HEK293 (cell line): ENCODE data around the gene P2RX7.

Experiments
- CTCF ChIA-PET: fragments of 350-600 bp; formaldehyde crosslinking; extraction: SDS; loops from one replicate; lab custom pipeline; 2021; ENCODE audit warnings: antibody characterized with exemption; lab: Yijun Ruan, JAX
- POLR2A ChIA-PET: fragments of 300-600 bp; formaldehyde crosslinking; extraction: SDS; loops from one replicate; lab custom pipeline; 2020; ENCODE audit warnings: antibody characterized with exemption, inconsistent platforms; lab: Yijun Ruan, JAX
- H3K27ac ChIP-seq: fragments of 200-500 bp; sonication (Bioruptor generic); 2 replicates; pipeline ENCODE4 v1.5.1; 2014; ENCODE audit warnings: low read depth, low read length, control low read depth, inconsistent platforms; ENCODE audit errors: extremely low read depth
- H3K36me3 ChIP-seq, 2 experiments: fragments of 200-500 bp in 1 of 2; sonication (Bioruptor generic) in 1 of 2; 1 replicate in 1 of 2; 2 replicates in 1 of 2; pipeline ENCODE4 v1.5.1; 2014 to 2017; ENCODE audit warnings: inconsistent platforms in 2 of 2, low read length in 2 of 2; ENCODE audit not compliant: control insufficient read depth in 2 of 2, insufficient read depth in 1 of 2
- H3K4me1 ChIP-seq: fragments of 200-500 bp; sonication (Bioruptor generic); 2 replicates; pipeline ENCODE4 v1.5.1; 2014; ENCODE audit warnings: mild to moderate bottlenecking, low read length, inconsistent platforms; ENCODE audit not compliant: control insufficient read depth, insufficient read depth
- H3K4me3 ChIP-seq: 2 replicates; pipeline ENCODE4 v1.5.1; 2011; ENCODE audit warnings: low read depth, mild to moderate bottlenecking, control low read depth, low read length, moderate library complexity
- H3K9me3 ChIP-seq: fragments of 200-500 bp; sonication (Bioruptor generic); 2 replicates; pipeline ENCODE4 v1.5.1; 2014; ENCODE audit warnings: low read depth, low read length, inconsistent platforms; ENCODE audit not compliant: control insufficient read depth, insufficient read depth
- GLI4 ChIP-seq: fragments of 450-650 bp; formaldehyde crosslinking; IDR thresholded peaks from 2 replicates; pipeline ENCODE4 v1.5.1; 2016; ENCODE audit warnings: missing biosample characterization, missing genetic modification characterization
- KLF16 ChIP-seq: fragments of 450-650 bp; formaldehyde crosslinking; IDR thresholded peaks from 2 replicates; pipeline ENCODE4 v1.5.1; 2017; ENCODE audit warnings: missing biosample characterization, missing genetic modification characterization
- KLF7 ChIP-seq: fragments of 450-650 bp; formaldehyde crosslinking; IDR thresholded peaks from 2 replicates; pipeline ENCODE4 v1.5.1; 2016; ENCODE audit warnings: missing biosample characterization, missing genetic modification characterization, borderline replicate concordance
- OSR2 ChIP-seq: fragments of 450-650 bp; formaldehyde crosslinking; IDR thresholded peaks from 2 replicates; pipeline ENCODE4 v1.5.1; 2016; ENCODE audit warnings: missing biosample characterization, missing genetic modification characterization
- ZNF140 ChIP-seq: fragments of 450-650 bp; formaldehyde crosslinking; IDR thresholded peaks from 2 replicates; pipeline ENCODE4 v1.5.1; 2016; ENCODE audit warnings: missing biosample characterization, missing genetic modification characterization
- ZNF155 ChIP-seq: fragments of 450-650 bp; formaldehyde crosslinking; IDR thresholded peaks from 2 replicates; pipeline ENCODE4 v1.5.1; 2016; ENCODE audit warnings: missing biosample characterization, missing genetic modification characterization
- ZNF2 ChIP-seq: fragments of 450-650 bp; formaldehyde crosslinking; IDR thresholded peaks from 2 replicates; pipeline ENCODE4 v1.5.1; 2016; ENCODE audit warnings: missing biosample characterization, missing genetic modification characterization
- ZNF23 ChIP-seq: fragments of 450-650 bp; formaldehyde crosslinking; IDR thresholded peaks from 2 replicates; pipeline ENCODE4 v1.5.1; 2016; ENCODE audit warnings: missing biosample characterization, missing genetic modification characterization, borderline replicate concordance
- ZNF391 ChIP-seq: fragments of 450-650 bp; formaldehyde crosslinking; IDR thresholded peaks from 2 replicates; pipeline ENCODE4 v1.5.1; 2016; ENCODE audit warnings: low read depth, missing biosample characterization, missing genetic modification characterization, borderline replicate concordance
- ZNF549 ChIP-seq: fragments of 450-650 bp; IDR thresholded peaks from 2 replicates; pipeline ENCODE4 v1.5.1; 2018; ENCODE audit warnings: missing biosample characterization, missing genetic modification characterization, mild to moderate bottlenecking, inconsistent platforms, moderate library complexity
- ZNF701 ChIP-seq: fragments of 450-650 bp; formaldehyde crosslinking; IDR thresholded peaks from 2 replicates; pipeline ENCODE4 v1.5.1; 2016; ENCODE audit warnings: missing biosample characterization, missing genetic modification characterization
- ZNF747 ChIP-seq: fragments of 450-650 bp; formaldehyde crosslinking; IDR thresholded peaks from 2 replicates; pipeline ENCODE4 v1.5.1; 2016; ENCODE audit warnings: missing biosample characterization, missing genetic modification characterization
- ZNF768 ChIP-seq: fragments of 450-650 bp; formaldehyde crosslinking; IDR thresholded peaks from 2 replicates; pipeline ENCODE4 v1.5.1; 2018; ENCODE audit warnings: missing biosample characterization, mild to moderate bottlenecking, missing genetic modification characterization
- TF ChIP-seq, protein P1 (sequence below): fragments of 450-650 bp; formaldehyde crosslinking; IDR thresholded peaks from 2 replicates; pipeline ENCODE4 v1.5.1; 2016; ENCODE audit warnings: missing biosample characterization, missing genetic modification characterization
- TF ChIP-seq, protein P2 (sequence below): fragments of 450-650 bp; IDR thresholded peaks from 2 replicates; pipeline ENCODE4 v1.5.1; 2018; ENCODE audit warnings: missing biosample characterization, missing genetic modification characterization
- TF ChIP-seq, protein P3 (sequence below): fragments of 450-650 bp; formaldehyde crosslinking; IDR thresholded peaks from 2 replicates; pipeline ENCODE4 v1.5.1; 2017; ENCODE audit warnings: missing biosample characterization, missing genetic modification characterization
- TF ChIP-seq, protein P4 (sequence below): fragments of 450-650 bp; formaldehyde crosslinking; IDR thresholded peaks from 2 replicates; pipeline ENCODE4 v1.5.1; 2016; ENCODE audit warnings: missing biosample characterization, missing genetic modification characterization
- TF ChIP-seq, protein P5 (sequence below): fragments of 450-650 bp; formaldehyde crosslinking; IDR thresholded peaks from 2 replicates; pipeline ENCODE4 v1.5.1; 2016; ENCODE audit warnings: missing biosample characterization, missing genetic modification characterization

Gene P2RX7

DNA sequence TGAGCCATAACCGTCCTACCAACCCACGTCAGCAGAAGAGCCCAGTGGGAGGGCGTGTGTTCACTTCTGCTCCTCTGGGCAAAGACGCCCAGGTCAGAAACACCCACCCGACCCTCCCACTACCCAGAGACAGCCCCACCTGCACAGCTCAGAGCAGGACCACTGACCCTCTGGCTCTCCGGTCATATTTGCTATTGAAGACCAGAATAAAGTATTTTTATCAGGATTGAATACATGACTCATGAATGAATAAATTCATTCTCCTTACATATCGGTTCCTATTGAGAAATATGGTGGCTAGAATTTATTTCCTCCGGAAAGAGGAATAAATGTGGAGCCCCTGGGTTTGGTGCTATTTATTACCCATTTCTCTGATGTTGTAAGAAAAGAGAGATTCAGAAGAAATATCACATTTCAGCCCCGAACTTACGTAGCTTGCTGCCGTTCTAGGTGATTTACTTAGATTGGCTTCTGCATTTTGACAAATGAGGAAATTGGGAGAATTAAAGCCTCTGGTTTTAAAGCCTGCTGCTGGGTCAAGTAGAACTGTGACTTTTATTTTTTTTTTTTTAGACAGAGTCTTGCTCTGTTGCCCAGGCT, 36.4 kb upstream of the P2RX7 start (continued):
- TF ChIP-seq KLF16 = no peak
- TF ChIP-seq ZNF155 = no peak
- TF ChIP-seq ZNF549 (tag by site-specific recombination) = no peak
- TF ChIP-seq, all 188 proteins: peak for 2

DNA sequence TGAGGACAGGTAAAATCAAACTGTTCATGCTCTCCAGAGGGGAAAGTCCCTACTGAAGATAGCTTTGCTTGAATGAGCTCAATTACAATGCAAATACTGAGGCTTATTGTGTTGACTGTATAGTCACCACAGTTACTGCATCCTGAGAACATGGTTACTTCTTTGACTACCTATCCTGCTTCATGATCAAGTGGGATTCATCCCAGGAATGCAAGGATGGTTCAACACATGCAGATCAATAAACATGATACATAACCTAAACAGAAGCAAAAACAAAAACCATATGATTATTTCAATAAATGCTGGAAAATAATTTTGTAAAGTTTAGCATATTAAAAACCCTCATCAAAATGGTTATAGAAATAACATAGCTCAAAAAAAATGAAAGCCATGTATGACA, 32.9 kb upstream of the P2RX7 start:
- H3K27ac ChIP-seq = no peak overlapping the region
- no peaks in the 10 kb centered on the region for H3K36me3 ChIP-seq
- CTCF ChIA-PET = interaction anchor here (2.6 kb wide), 1 partner anchor 10 kb away, joined by 24 read pairs; no protein-coding TSS in a partner anchor
- POLR2A ChIA-PET = no interaction called here
- TF ChIP-seq GLI4 (tag by site-specific recombination) (no peak), ZNF768 (tag by site-specific recombination) (no peak), OSR2 (tag by site-specific recombination) (no peak), ZNF391 (tag by site-specific recombination) (no peak), KLF7 (tag by site-specific recombination) (no peak), ZNF140 (tag by site-specific recombination) (no peak), ZNF23 (no peak), ZNF2 (no peak), ZNF701 (tag by site-specific recombination) (no peak), ZNF747 (tag by site-specific recombination) (no peak)
- TF ChIP-seq, protein P1, sequence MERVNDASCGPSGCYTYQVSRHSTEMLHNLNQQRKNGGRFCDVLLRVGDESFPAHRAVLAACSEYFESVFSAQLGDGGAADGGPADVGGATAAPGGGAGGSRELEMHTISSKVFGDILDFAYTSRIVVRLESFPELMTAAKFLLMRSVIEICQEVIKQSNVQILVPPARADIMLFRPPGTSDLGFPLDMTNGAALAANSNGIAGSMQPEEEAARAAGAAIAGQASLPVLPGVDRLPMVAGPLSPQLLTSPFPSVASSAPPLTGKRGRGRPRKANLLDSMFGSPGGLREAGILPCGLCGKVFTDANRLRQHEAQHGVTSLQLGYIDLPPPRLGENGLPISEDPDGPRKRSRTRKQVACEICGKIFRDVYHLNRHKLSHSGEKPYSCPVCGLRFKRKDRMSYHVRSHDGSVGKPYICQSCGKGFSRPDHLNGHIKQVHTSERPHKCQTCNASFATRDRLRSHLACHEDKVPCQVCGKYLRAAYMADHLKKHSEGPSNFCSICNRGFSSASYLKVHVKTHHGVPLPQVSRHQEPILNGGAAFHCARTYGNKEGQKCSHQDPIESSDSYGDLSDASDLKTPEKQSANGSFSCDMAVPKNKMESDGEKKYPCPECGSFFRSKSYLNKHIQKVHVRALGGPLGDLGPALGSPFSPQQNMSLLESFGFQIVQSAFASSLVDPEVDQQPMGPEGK (tag by site-specific recombination) = no peak
- TF ChIP-seq, protein P2, sequence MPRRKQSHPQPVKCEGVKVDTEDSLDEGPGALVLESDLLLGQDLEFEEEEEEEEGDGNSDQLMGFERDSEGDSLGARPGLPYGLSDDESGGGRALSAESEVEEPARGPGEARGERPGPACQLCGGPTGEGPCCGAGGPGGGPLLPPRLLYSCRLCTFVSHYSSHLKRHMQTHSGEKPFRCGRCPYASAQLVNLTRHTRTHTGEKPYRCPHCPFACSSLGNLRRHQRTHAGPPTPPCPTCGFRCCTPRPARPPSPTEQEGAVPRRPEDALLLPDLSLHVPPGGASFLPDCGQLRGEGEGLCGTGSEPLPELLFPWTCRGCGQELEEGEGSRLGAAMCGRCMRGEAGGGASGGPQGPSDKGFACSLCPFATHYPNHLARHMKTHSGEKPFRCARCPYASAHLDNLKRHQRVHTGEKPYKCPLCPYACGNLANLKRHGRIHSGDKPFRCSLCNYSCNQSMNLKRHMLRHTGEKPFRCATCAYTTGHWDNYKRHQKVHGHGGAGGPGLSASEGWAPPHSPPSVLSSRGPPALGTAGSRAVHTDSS = no peak
- TF ChIP-seq, protein P3, sequence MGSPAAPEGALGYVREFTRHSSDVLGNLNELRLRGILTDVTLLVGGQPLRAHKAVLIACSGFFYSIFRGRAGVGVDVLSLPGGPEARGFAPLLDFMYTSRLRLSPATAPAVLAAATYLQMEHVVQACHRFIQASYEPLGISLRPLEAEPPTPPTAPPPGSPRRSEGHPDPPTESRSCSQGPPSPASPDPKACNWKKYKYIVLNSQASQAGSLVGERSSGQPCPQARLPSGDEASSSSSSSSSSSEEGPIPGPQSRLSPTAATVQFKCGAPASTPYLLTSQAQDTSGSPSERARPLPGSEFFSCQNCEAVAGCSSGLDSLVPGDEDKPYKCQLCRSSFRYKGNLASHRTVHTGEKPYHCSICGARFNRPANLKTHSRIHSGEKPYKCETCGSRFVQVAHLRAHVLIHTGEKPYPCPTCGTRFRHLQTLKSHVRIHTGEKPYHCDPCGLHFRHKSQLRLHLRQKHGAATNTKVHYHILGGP (tag by site-specific recombination) = no peak
- TF ChIP-seq, protein P4, sequence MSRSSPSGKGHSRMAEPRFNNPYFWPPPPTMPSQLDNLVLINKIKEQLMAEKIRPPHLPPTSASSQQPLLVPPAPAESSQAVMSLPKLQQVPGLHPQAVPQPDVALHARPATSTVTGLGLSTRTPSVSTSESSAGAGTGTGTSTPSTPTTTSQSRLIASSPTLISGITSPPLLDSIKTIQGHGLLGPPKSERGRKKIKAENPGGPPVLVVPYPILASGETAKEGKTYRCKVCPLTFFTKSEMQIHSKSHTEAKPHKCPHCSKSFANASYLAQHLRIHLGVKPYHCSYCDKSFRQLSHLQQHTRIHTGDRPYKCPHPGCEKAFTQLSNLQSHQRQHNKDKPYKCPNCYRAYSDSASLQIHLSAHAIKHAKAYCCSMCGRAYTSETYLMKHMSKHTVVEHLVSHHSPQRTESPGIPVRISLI (tag by site-specific recombination) = no peak
- TF ChIP-seq, protein P5, sequence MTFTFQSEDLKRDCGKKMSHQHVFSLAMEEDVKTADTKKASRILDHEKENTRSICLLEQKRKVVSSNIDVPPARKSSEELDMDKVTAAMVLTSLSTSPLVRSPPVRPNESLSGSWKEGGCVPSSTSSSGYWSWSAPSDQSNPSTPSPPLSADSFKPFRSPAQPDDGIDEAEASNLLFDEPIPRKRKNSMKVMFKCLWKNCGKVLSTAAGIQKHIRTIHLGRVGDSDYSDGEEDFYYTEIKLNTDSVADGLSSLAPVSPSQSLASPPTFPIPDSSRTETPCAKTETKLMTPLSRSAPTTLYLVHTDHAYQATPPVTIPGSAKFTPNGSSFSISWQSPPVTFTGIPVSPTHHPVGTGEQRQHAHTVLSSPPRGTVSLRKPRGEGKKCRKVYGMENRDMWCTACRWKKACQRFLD (tag by site-specific recombination) = no peak
- H3K4me3 ChIP-seq = no peak overlapping the region
- H3K4me1 ChIP-seq = no peaks in the 10 kb centered on the region
- no peaks in the 10 kb centered on the region for H3K9me3 ChIP-seq
